A549 (cell line): ENCODE data around the gene ARSK.

Experiments used
- CEBPB ChIP-seq, 2 experiments: fragments of >200 bp in 1 of 2; sonication (Bioruptor Twin) in 1 of 2; formaldehyde crosslinking in 1 of 2; IDR thresholded peaks; 2 replicates each; pipeline ENCODE4 v1.6.1; 2012 to 2016
- CHD4 ChIP-seq: fragments of 200-600 bp; sonication (generic); IDR thresholded peaks from 2 replicates; pipeline ENCODE4 v1.6.1; 2016; ENCODE audit warnings: antibody characterized with exemption, mild to moderate bottlenecking, borderline replicate concordance
- CTCF ChIP-seq: fragments of >200 bp; sonication (Bioruptor Twin); formaldehyde crosslinking; IDR thresholded peaks from 3 replicates; pipeline ENCODE4 v1.5.1; 2016
- ESRRA ChIP-seq: fragments of 150-350 bp; IDR thresholded peaks from 2 replicates; pipeline ENCODE4 v1.6.1; 2014; ENCODE audit warnings: mild to moderate bottlenecking, low read length, borderline replicate concordance
- HOXB13 ChIP-seq: fragments of 250-450 bp; sonication (Bioruptor Pico); IDR thresholded peaks from 2 replicates; pipeline ENCODE4 v1.5.0; 2020; ENCODE audit warnings: low read depth, mild to moderate bottlenecking, moderate library complexity
- POLR2A ChIP-seq: IDR thresholded peaks from 2 replicates; pipeline ENCODE4 v1.6.1; 2012; ENCODE audit warnings: mild to moderate bottlenecking, low read length
- POLR2AphosphoS2 ChIP-seq: conservative IDR thresholded peaks from 2 replicates; pipeline ENCODE4 v1.6.1; 2012; ENCODE audit warnings: low read length, improper control_type of control experiment, inconsistent platforms
- RAD21 ChIP-seq, 2 experiments: fragments of >200 bp in 1 of 2; sonication (Bioruptor Twin) in 1 of 2; formaldehyde crosslinking in 1 of 2; IDR thresholded peaks in 1 of 2; conservative IDR thresholded peaks in 1 of 2; 2 replicates in 1 of 2; 3 replicates in 1 of 2; pipeline ENCODE4 v1.6.1; 2012 to 2018; ENCODE audit warnings: inconsistent platforms in 1 of 2
- RNF2 ChIP-seq: fragments of 200-600 bp; sonication (generic); IDR thresholded peaks from 2 replicates; pipeline ENCODE4 v1.6.1; 2016; ENCODE audit warnings: low read depth, mild to moderate bottlenecking, antibody characterized with exemption, moderate library complexity, borderline replicate concordance
- ZFP36 ChIP-seq: fragments of 450-650 bp; IDR thresholded peaks from 2 replicates; pipeline ENCODE4 v1.6.1; 2014; ENCODE audit warnings: borderline replicate concordance; ENCODE audit not compliant: partially characterized antibody

GRCh38 chr5:95630394-95630917, 75.6 kb downstream of the ARSK start:
- TF ChIP-seq CTCF: no peak
- TF ChIP-seq ZFP36: no peak
- no peak for TF ChIP-seq POLR2A
- no peak for TF ChIP-seq ESRRA
- no peak for TF ChIP-seq RAD21 (conservative IDR thresholded peaks at IDR 0.05 in 1 of 2, IDR thresholded peaks at IDR 0.05 in 1 of 2)
- TF ChIP-seq CEBPB (IDR thresholded peaks at IDR 0.05): no peak
- no peak for TF ChIP-seq HOXB13
- TF ChIP-seq POLR2AphosphoS2: no peak
- no peak for TF ChIP-seq CHD4
- TF ChIP-seq RNF2: no peak
